Measurements from ENCODE around the gene PUM1. TPM values are rescaled to one million over a fixed set of nuclear protein-coding genes. Genes with fewer than 3 reads are reported as not detected.
A peak's percentile ranks its signal among the peaks of the same experiment; 100 is the strongest.

PUM1 gene
- total RNA-seq, 1 experiment from 2014 or later, result 29.5 TPM

GRCh38 chr1:31010086-31010989, 55.2 kb downstream of the PUM1 start:
- in situ Hi-C loops (cut with HindIII; ENCODE audit: low pct_unique_long_range_greater_than_20kb, low sequenced_read_pairs), result no loop called here
- peak; percentile 24 for DNase-seq (ENCODE audit: low read depth, low spot score)

- peak; percentile 64 for DNase-seq (ENCODE audit: low read depth, low spot score)
- in situ Hi-C loops (cut with HindIII; ENCODE audit: low pct_unique_long_range_greater_than_20kb, low sequenced_read_pairs), result no loop called here
These were observed 58.0 kb downstream of the PUM1 start for GRCh38 chr1:31007462-31007991.

- no peak for DNase-seq (ENCODE audit: low read depth, low spot score)
- in situ Hi-C loops (cut with HindIII; ENCODE audit: low pct_unique_long_range_greater_than_20kb, low sequenced_read_pairs), result no loop called here
These were observed 58.8 kb downstream of the PUM1 start for GRCh38 chr1:31006747-31007146.

- in situ Hi-C loops (cut with HindIII; ENCODE audit: low pct_unique_long_range_greater_than_20kb, low sequenced_read_pairs), result no loop called here
- DNase-seq (ENCODE audit: low read depth, low spot score), result no peak
These were observed 59.8 kb downstream of the PUM1 start for GRCh38 chr1:31005617-31006166.

GRCh38 chr1:31005198-31005597, 60.3 kb downstream of the PUM1 start:
- in situ Hi-C loops (cut with HindIII; ENCODE audit: low pct_unique_long_range_greater_than_20kb, low sequenced_read_pairs), result no loop called here
- no peak for DNase-seq (ENCODE audit: low read depth, low spot score)

- DNase-seq (ENCODE audit: low read depth, low spot score), result no peak
These were observed 61.3 kb downstream of the PUM1 start for GRCh38 chr1:31004231-31004621.

GRCh38 chr1:31003613-31004230, 61.8 kb downstream of the PUM1 start:
- DNase-seq (ENCODE audit: low read depth, low spot score), result no peak
- in situ Hi-C loops (cut with HindIII; ENCODE audit: low pct_unique_long_range_greater_than_20kb, low sequenced_read_pairs), result no loop called here

More at GRCh38 chr1:31004231-31004621, 61.3 kb downstream of the PUM1 start:
- in situ Hi-C loops (cut with HindIII; ENCODE audit: low pct_unique_long_range_greater_than_20kb, low sequenced_read_pairs), result no loop called here

- DNase-seq (ENCODE audit: low read depth, low spot score), result no peak
- in situ Hi-C loops (cut with HindIII; ENCODE audit: low pct_unique_long_range_greater_than_20kb, low sequenced_read_pairs), result no loop called here
These were observed 65.2 kb downstream of the PUM1 start for GRCh38 chr1:31000301-31000700.

GRCh38 chr1:30998887-30999286, 66.6 kb downstream of the PUM1 start:
- no peak for DNase-seq (ENCODE audit: low read depth, low spot score)
- in situ Hi-C loops (cut with HindIII; ENCODE audit: low pct_unique_long_range_greater_than_20kb, low sequenced_read_pairs), result no loop called here

GRCh38 chr1:30998171-30998570, 67.3 kb downstream of the PUM1 start:
- in situ Hi-C loops (cut with HindIII; ENCODE audit: low pct_unique_long_range_greater_than_20kb, low sequenced_read_pairs), result no loop called here

GRCh38 chr1:30997463-30998057, 68.0 kb downstream of the PUM1 start:
- in situ Hi-C loops (cut with HindIII; ENCODE audit: low pct_unique_long_range_greater_than_20kb, low sequenced_read_pairs), result no loop called here
- no peak for DNase-seq (ENCODE audit: low read depth, low spot score)

More at GRCh38 chr1:30998171-30998570, 67.3 kb downstream of the PUM1 start:
- DNase-seq (ENCODE audit: low read depth, low spot score), result no peak

- DNase-seq (ENCODE audit: low read depth, low spot score), result no peak
- in situ Hi-C loops (cut with HindIII; ENCODE audit: low pct_unique_long_range_greater_than_20kb, low sequenced_read_pairs), result no loop called here
These were observed 69.4 kb downstream of the PUM1 start for GRCh38 chr1:30995990-30996612.

- DNase-seq (ENCODE audit: low read depth, low spot score), result no peak
- in situ Hi-C loops (cut with HindIII; ENCODE audit: low pct_unique_long_range_greater_than_20kb, low sequenced_read_pairs), result no loop called here
These were observed 73.5 kb downstream of the PUM1 start for GRCh38 chr1:30991862-30992606.

- no peak for DNase-seq (ENCODE audit: low read depth, low spot score)
- in situ Hi-C loops (cut with HindIII; ENCODE audit: low pct_unique_long_range_greater_than_20kb, low sequenced_read_pairs), result no loop called here
These were observed 74.9 kb downstream of the PUM1 start for GRCh38 chr1:30990591-30990990.

GRCh38 chr1:30988045-30988444, 77.5 kb downstream of the PUM1 start:
- no peak for DNase-seq (ENCODE audit: low read depth, low spot score)
- in situ Hi-C loops (cut with HindIII; ENCODE audit: low pct_unique_long_range_greater_than_20kb, low sequenced_read_pairs), result no loop called here

- no peak for DNase-seq (ENCODE audit: low read depth, low spot score)
- in situ Hi-C loops (cut with HindIII; ENCODE audit: low pct_unique_long_range_greater_than_20kb, low sequenced_read_pairs), result no loop called here
These were observed 78.8 kb downstream of the PUM1 start for GRCh38 chr1:30986755-30987154.

- in situ Hi-C loops (cut with HindIII; ENCODE audit: low pct_unique_long_range_greater_than_20kb, low sequenced_read_pairs), result no loop called here
- no peak for DNase-seq (ENCODE audit: low read depth, low spot score)
These were observed 80.5 kb downstream of the PUM1 start for GRCh38 chr1:30984991-30985503.
